HUES48 (cell line): Measurements from ENCODE around the gene FAM174C.

Source experiments
- H3K27ac ChIP-seq: one replicate; pipeline ENCODE4 v1.7.0; 2013; ENCODE audit warnings: low read depth, low read length, inconsistent platforms
- H3K27me3 ChIP-seq: 2 replicates; pipeline ENCODE4 v1.6.1; 2013; ENCODE audit warnings: mild to moderate bottlenecking, low read length; ENCODE audit not compliant: control insufficient read depth, insufficient read depth
- H3K36me3 ChIP-seq: 2 replicates; pipeline ENCODE4 v1.6.1; 2013; ENCODE audit warnings: low read length; ENCODE audit not compliant: control insufficient read depth, insufficient read depth
- H3K4me1 ChIP-seq: 2 replicates; pipeline ENCODE4 v1.6.1; 2013; ENCODE audit warnings: mild to moderate bottlenecking, low read length; ENCODE audit not compliant: control insufficient read depth, insufficient read depth
- H3K4me3 ChIP-seq: 2 replicates; pipeline ENCODE4 v1.5.1; 2013; ENCODE audit warnings: mild to moderate bottlenecking, low read depth, low read length
- H3K9ac ChIP-seq: 2 replicates; pipeline ENCODE4 v1.6.1; 2013; ENCODE audit warnings: mild to moderate bottlenecking, low read depth, low read length, moderate library complexity
- H3K9me3 ChIP-seq: 2 replicates; pipeline ENCODE4 v1.6.1; 2013; ENCODE audit warnings: low read length; ENCODE audit not compliant: control insufficient read depth, insufficient read depth

FAM174C gene

GRCh38 chr19:1271528-1272422, 3.6 kb upstream of the FAM174C start:
- peaks cover 10% of the 10 kb centered on the region for H3K4me1 ChIP-seq

GRCh38 chr19:1272423-1273262, 2.7 kb upstream of the FAM174C start:
- peak overlapping the region; percentile 4 for H3K27ac ChIP-seq

More at GRCh38 chr19:1271528-1272422, 3.6 kb upstream of the FAM174C start:
- Histone ChIP-seq H3K9ac (no peak overlapping the region), H3K4me3 (no peak overlapping the region), H3K27me3 (peaks cover 11% of the 10 kb centered on the region), H3K36me3 (peaks cover 44% of the 10 kb centered on the region), H3K9me3 (no peaks in the 10 kb centered on the region), H3K27ac (peak overlapping the region; percentile 35)

GRCh38 chr19:1273263-1274041, 1.9 kb upstream of the FAM174C start:
- Histone ChIP-seq H3K27me3 (no peaks in the 10 kb centered on the region), H3K9me3 (no peaks in the 10 kb centered on the region), H3K4me3 (no peak overlapping the region), H3K36me3 (peaks cover 51% of the 10 kb centered on the region), H3K27ac (peak overlapping the region; percentile 100), H3K4me1 (peaks cover 8% of the 10 kb centered on the region), H3K9ac (no peak overlapping the region)

More at GRCh38 chr19:1272423-1273262, 2.7 kb upstream of the FAM174C start:
- Histone ChIP-seq H3K36me3 (peaks cover 51% of the 10 kb centered on the region), H3K4me1 (peaks cover 10% of the 10 kb centered on the region), H3K9ac (no peak overlapping the region), H3K9me3 (no peaks in the 10 kb centered on the region), H3K27me3 (peaks cover 4% of the 10 kb centered on the region; the same call in 1 of the 2 replicates), H3K4me3 (no peak overlapping the region)

- H3K4me3 ChIP-seq: peak overlapping the region; percentile 92
Measured at GRCh38 chr19:1274081-1274851, 1.1 kb upstream of the FAM174C start.

GRCh38 chr19:1274852-1275259, 474 bp upstream of the FAM174C start:
- Histone ChIP-seq H3K9ac (peak overlapping the region; percentile 98), H3K36me3 (peaks cover 62% of the 10 kb centered on the region), H3K27ac (peak overlapping the region; percentile 100), H3K27me3 (no peaks in the 10 kb centered on the region), H3K9me3 (no peaks in the 10 kb centered on the region), H3K4me1 (peaks cover 4% of the 10 kb centered on the region; the same call in 1 of the 2 replicates), H3K4me3 (peak overlapping the region; percentile 92)

More at GRCh38 chr19:1274081-1274851, 1.1 kb upstream of the FAM174C start:
- peak overlapping the region; percentile 98; the same call in 1 of the 2 replicates for H3K9ac ChIP-seq
- peaks cover 58% of the 10 kb centered on the region for H3K36me3 ChIP-seq
- no peaks in the 10 kb centered on the region for H3K9me3 ChIP-seq
- no peaks in the 10 kb centered on the region for H3K27me3 ChIP-seq
- H3K27ac ChIP-seq: peak overlapping the region; percentile 100
- H3K4me1 ChIP-seq: peaks cover 4% of the 10 kb centered on the region; the same call in 1 of the 2 replicates

- Histone ChIP-seq H3K4me1 (peaks cover 4% of the 10 kb centered on the region; the same call in 1 of the 2 replicates), H3K4me3 (peak overlapping the region; percentile 92), H3K27me3 (no peaks in the 10 kb centered on the region), H3K9me3 (no peaks in the 10 kb centered on the region), H3K27ac (peak overlapping the region; percentile 100), H3K36me3 (peaks cover 55% of the 10 kb centered on the region), H3K9ac (peak overlapping the region; percentile 76)
Measured at GRCh38 chr19:1275976-1276627, 772 bp downstream of the FAM174C start.

- no peaks in the 10 kb centered on the region for H3K9me3 ChIP-seq
- peaks cover 50% of the 10 kb centered on the region for H3K36me3 ChIP-seq
- peaks cover 4% of the 10 kb centered on the region; the same call in 1 of the 2 replicates for H3K4me1 ChIP-seq
- peak overlapping the region; percentile 92 for H3K4me3 ChIP-seq
- H3K9ac ChIP-seq: 0 out of 2 replicates have a peak overlapping the region, but pooled peaks have one; percentile 76
- H3K27ac ChIP-seq: no peak overlapping the region
- no peaks in the 10 kb centered on the region for H3K27me3 ChIP-seq
Measured at GRCh38 chr19:1276628-1277022, 1.3 kb downstream of the FAM174C start.

- Histone ChIP-seq H3K9ac (no peak overlapping the region), H3K27me3 (no peaks in the 10 kb centered on the region), H3K36me3 (peaks cover 46% of the 10 kb centered on the region)
Measured at GRCh38 chr19:1277061-1277460, 1.7 kb downstream of the FAM174C start.

GRCh38 chr19:1278074-1278473, 2.7 kb downstream of the FAM174C start:
- Histone ChIP-seq H3K4me1 (peaks cover 4% of the 10 kb centered on the region; the same call in 1 of the 2 replicates), H3K27ac (no peak overlapping the region), H3K9me3 (no peaks in the 10 kb centered on the region), H3K4me3 (no peak overlapping the region), H3K27me3 (no peaks in the 10 kb centered on the region), H3K36me3 (peaks cover 35% of the 10 kb centered on the region), H3K9ac (no peak overlapping the region)

More at GRCh38 chr19:1277061-1277460, 1.7 kb downstream of the FAM174C start:
- no peak overlapping the region for H3K27ac ChIP-seq
- H3K4me1 ChIP-seq: peaks cover 4% of the 10 kb centered on the region; the same call in 1 of the 2 replicates
- H3K4me3 ChIP-seq: no peak overlapping the region
- H3K9me3 ChIP-seq: no peaks in the 10 kb centered on the region
